Measurements from ENCODE around the gene GABARAP. TPM values are rescaled to one million over a fixed set of nuclear protein-coding genes. Genes with fewer than 3 reads are reported as not detected.

The GABARAP gene
- total RNA-seq, 4 donors from 2014 or later: 350 to 658 (median 462) TPM

- no peak for TF ChIP-seq CTCF (IDR thresholded peaks at IDR 0.05; ENCODE audit: low read depth)
Measured at GRCh38 chr17:7260151-7260550, 17.9 kb upstream of the GABARAP start.

GRCh38 chr17:7259555-7259889 lies 17.3 kb upstream of the GABARAP start:
- no peak for TF ChIP-seq CTCF (IDR thresholded peaks at IDR 0.05; ENCODE audit: low read depth)

- TF ChIP-seq CTCF (IDR thresholded peaks at IDR 0.05; ENCODE audit: low read depth): no peak
Measured at GRCh38 chr17:7258731-7259554, 16.7 kb upstream of the GABARAP start.

GRCh38 chr17:7256766-7257456 lies 14.7 kb upstream of the GABARAP start:
- TF ChIP-seq CTCF (IDR thresholded peaks at IDR 0.05; ENCODE audit: low read depth): no peak

- TF ChIP-seq CTCF (IDR thresholded peaks at IDR 0.05; ENCODE audit: low read depth): no peak
Measured at GRCh38 chr17:7254511-7254910, 12.3 kb upstream of the GABARAP start.

GRCh38 chr17:7253082-7253481 lies 10.8 kb upstream of the GABARAP start:
- TF ChIP-seq CTCF (IDR thresholded peaks at IDR 0.05; ENCODE audit: low read depth): no peak

GRCh38 chr17:7252176-7253043 lies 10.2 kb upstream of the GABARAP start, which contains the start of gene ELP5:
TSS of gene ELP5 (plus strand) at chr17:7252215. CDS start at chr17:7252551, 336 bp downstream.
- no peak for TF ChIP-seq CTCF (IDR thresholded peaks at IDR 0.05; ENCODE audit: low read depth)
